Testis (tissue), 2 donors: Measurements from ENCODE around the gene WDR11.
"Not testable (repeated sequence)": the region's sequence is repeated elsewhere in the genome, so short reads cannot be mapped to it uniquely, and the experiment has no call there.

Experiments
- POLR2A ChIP-seq: fragments of 450-650 bp; IDR thresholded peaks from one replicate; pipeline ENCODE4 v1.6.1; 2017; ENCODE audit warnings: antibody characterized with exemption, mild to moderate bottlenecking, moderate library complexity
- TF ChIP-seq, protein P1 (sequence below), 3 experiments: fragments of 450-650 bp in 2 of 3; fragments of 200-600 bp in 1 of 3; sonication (generic) in 1 of 3; IDR thresholded peaks; one replicate each; pipeline ENCODE4 v1.5.1; 2016 to 2019; ENCODE audit warnings: antibody characterized with exemption in 3 of 3, mild to moderate bottlenecking in 2 of 3, moderate library complexity in 1 of 3

DNA sequence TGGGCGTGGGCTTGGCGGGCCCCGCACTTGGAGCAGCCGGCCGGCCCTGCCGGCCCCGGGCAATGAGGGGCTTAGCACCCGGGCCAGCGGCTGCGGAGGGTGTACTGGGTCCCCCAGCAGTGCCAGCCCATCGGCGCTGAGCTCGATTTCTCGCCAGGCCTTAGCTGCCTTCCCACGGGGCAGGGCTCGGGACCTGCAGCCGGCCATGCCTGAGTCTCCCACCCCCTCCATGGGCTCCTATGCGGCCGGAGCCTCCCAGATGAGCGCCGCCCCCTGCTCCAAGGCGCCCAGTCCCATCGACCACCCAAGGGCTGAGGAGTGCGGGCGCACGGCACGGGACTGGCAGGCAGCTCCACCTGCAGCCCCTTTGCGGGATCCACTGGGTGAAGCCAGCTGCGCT is 72.7 kb downstream of the WDR11 start:
- TF ChIP-seq, protein P1, sequence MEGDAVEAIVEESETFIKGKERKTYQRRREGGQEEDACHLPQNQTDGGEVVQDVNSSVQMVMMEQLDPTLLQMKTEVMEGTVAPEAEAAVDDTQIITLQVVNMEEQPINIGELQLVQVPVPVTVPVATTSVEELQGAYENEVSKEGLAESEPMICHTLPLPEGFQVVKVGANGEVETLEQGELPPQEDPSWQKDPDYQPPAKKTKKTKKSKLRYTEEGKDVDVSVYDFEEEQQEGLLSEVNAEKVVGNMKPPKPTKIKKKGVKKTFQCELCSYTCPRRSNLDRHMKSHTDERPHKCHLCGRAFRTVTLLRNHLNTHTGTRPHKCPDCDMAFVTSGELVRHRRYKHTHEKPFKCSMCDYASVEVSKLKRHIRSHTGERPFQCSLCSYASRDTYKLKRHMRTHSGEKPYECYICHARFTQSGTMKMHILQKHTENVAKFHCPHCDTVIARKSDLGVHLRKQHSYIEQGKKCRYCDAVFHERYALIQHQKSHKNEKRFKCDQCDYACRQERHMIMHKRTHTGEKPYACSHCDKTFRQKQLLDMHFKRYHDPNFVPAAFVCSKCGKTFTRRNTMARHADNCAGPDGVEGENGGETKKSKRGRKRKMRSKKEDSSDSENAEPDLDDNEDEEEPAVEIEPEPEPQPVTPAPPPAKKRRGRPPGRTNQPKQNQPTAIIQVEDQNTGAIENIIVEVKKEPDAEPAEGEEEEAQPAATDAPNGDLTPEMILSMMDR (IDR thresholded peaks at IDR 0.05): not testable (repeated sequence)
- TF ChIP-seq POLR2A: not testable (repeated sequence)
